Measurements from ENCODE around the gene ZC3H10. TPM values are rescaled to one million over a fixed set of nuclear protein-coding genes. Genes with fewer than 3 reads are reported as not detected.

Gene ZC3H10
- total RNA-seq, result 0.98 and 2.2 TPM in 2 replicates

GRCh38 chr12:56117778-56118687, at the start of gene ZC3H10:
Gene ZC3H10 (plus strand): TSS chr12:56118266. CDS start chr12:56120563, 2,297 bp downstream.

GRCh38 chr12:56079723-56080555, 38.1 kb upstream of the ZC3H10 start, which contains the start of gene ERBB3:
Gene ERBB3 (plus strand): TSS chr12:56080165. CDS start chr12:56080301, 136 bp downstream.

GRCh38 chr12:56104109-56104814, 13.8 kb upstream of the ZC3H10 start, which contains the start of gene PA2G4:
Gene PA2G4 (plus strand): TSS chr12:56104559. CDS start chr12:56104738, 179 bp downstream.

GRCh38 chr12:56116267-56117081, 1.6 kb upstream of the ZC3H10 start, which contains the start of gene RPL41:
Gene RPL41 (plus strand): TSS chr12:56116633.

GRCh38 chr12:56127888-56128669, 10.0 kb downstream of the ZC3H10 start, which contains the start of gene ESYT1:
Gene ESYT1 (plus strand): TSS chr12:56128267. CDS start chr12:56128320, 53 bp downstream.

GRCh38 chr12:56152132-56152755, 34.2 kb downstream of the ZC3H10 start, which contains the start of gene MYL6B:
Gene MYL6B (plus strand): TSS chr12:56152587. CDS start chr12:56153919, 1,332 bp downstream.

GRCh38 chr12:56158029-56158925, 40.2 kb downstream of the ZC3H10 start, which contains the start of gene MYL6:
Gene MYL6 (plus strand): TSS chr12:56158359. CDS start chr12:56158402, 43 bp downstream.

Other genes starting within 250 kb of the ZC3H10 start
- 57.3 and 64.0 TPM in 2 replicates for gene PYM1, start 190.4 kb upstream of the ZC3H10 start, total RNA-seq
- 141 and 497 TPM in 2 replicates for gene DGKA, start 187.1 kb upstream of the ZC3H10 start, total RNA-seq
- gene PMEL, start 152.2 kb upstream of the ZC3H10 start, total RNA-seq, result 1.9 and 2.6 TPM in 2 replicates
- gene CDK2, start 151.4 kb upstream of the ZC3H10 start, total RNA-seq, result 36.7 and 43.8 TPM in 2 replicates
- 47.2 and 66.3 TPM in 2 replicates for gene RAB5B, start 144.2 kb upstream of the ZC3H10 start, total RNA-seq
- gene SUOX, start 121.0 kb upstream of the ZC3H10 start, total RNA-seq, result 14.6 and 15.9 TPM in 2 replicates
- 2.2 and 4.6 TPM in 2 replicates for gene IKZF4, start 97.2 kb upstream of the ZC3H10 start, total RNA-seq
- 1,471 and 1,883 TPM in 2 replicates for gene RPS26, start 76.3 kb upstream of the ZC3H10 start, total RNA-seq
- 22.6 and 36.5 TPM in 2 replicates for gene ERBB3, start 38.1 kb upstream of the ZC3H10 start, total RNA-seq
- 322 and 323 TPM in 2 replicates for gene PA2G4, start 13.7 kb upstream of the ZC3H10 start, total RNA-seq
- gene RPL41, start 1.6 kb upstream of the ZC3H10 start, total RNA-seq, result 4,695 and 6,389 TPM in 2 replicates
- gene ESYT1, start 10.0 kb downstream of the ZC3H10 start, total RNA-seq, result 152 and 202 TPM in 2 replicates
- 56.0 and 95.3 TPM in 2 replicates for gene MYL6B, start 34.3 kb downstream of the ZC3H10 start, total RNA-seq
- 1,958 and 2,366 TPM in 2 replicates for gene MYL6, start 40.1 kb downstream of the ZC3H10 start, total RNA-seq
- gene SMARCC2, start 71.2 kb downstream of the ZC3H10 start, total RNA-seq, result 22.7 and 28.4 TPM in 2 replicates
- 32.7 and 36.3 TPM in 2 replicates for gene RNF41, start 103.7 kb downstream of the ZC3H10 start, total RNA-seq
- 43.2 and 50.9 TPM in 2 replicates for gene NABP2, start 106.1 kb downstream of the ZC3H10 start, total RNA-seq
- not detected in 2 replicates for gene SLC39A5, start 111.8 kb downstream of the ZC3H10 start, total RNA-seq
- gene ANKRD52, start 140.1 kb downstream of the ZC3H10 start, total RNA-seq, result 12.4 and 18.3 TPM in 2 replicates
- 7.8 and 18.3 TPM in 2 replicates for gene COQ10A, start 148.7 kb downstream of the ZC3H10 start, total RNA-seq
- gene CS, start 182.1 kb downstream of the ZC3H10 start, total RNA-seq, result 111 and 144 TPM in 2 replicates
- gene CNPY2, start 197.7 kb downstream of the ZC3H10 start, total RNA-seq, result 78.9 and 88.9 TPM in 2 replicates
- 12.6 and 15.4 TPM in 2 replicates for gene PAN2, start 215.7 kb downstream of the ZC3H10 start, total RNA-seq
- 0.92 TPM in 1 of 2 replicates, not detected in the other for gene IL23A, start 220.6 kb downstream of the ZC3H10 start, total RNA-seq
- 36.3 and 37.5 TPM in 2 replicates for gene STAT2, start 241.8 kb downstream of the ZC3H10 start, total RNA-seq
- gene APOF, start 244.6 kb downstream of the ZC3H10 start, total RNA-seq, result not detected in 2 replicates